ENCODE data around the gene RNF44. TPM values are rescaled to one million over a fixed set of nuclear protein-coding genes. Genes with fewer than 3 reads are reported as not detected.
"Not testable (repeated sequence)": the region's sequence is repeated elsewhere in the genome, so short reads cannot be mapped to it uniquely, and the experiment has no call there.

RNF44 gene
- total RNA-seq, 1 experiment from 2014 or later: 113 TPM

DNA sequence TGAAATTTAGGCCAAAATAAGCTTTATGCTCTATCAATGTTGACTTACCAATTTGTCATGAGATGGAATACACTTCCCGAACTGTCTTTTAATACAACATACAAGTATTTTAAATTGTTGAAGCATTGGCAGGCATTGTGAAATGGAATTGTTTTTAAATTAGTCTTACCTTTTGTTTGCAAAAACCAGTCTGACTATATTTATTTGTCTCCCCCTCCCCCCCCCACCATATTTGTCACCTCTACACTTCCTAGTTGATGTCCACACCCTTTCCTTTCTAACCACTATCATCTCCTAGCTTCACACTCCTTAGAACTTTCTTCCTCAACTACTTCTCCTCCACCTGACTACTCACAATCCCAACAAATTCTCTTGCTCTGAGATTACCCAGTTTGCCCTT is 48.1 kb downstream of the RNF44 start:
- BruUV-seq (replicated peaks): no TSS peak
- no peaks in the 10 kb centered on the region for H3K27me3 ChIP-seq (ENCODE audit: control insufficient read depth, insufficient read depth, low read length)
- intact Hi-C loops (cut with micrococcal nuclease; ENCODE audit: unreplicated experiment) (no loop called here), in situ Hi-C loops (cut with HindIII; ENCODE audit: low pct_unique_long_range_greater_than_20kb, low sequenced_read_pairs) (no loop called here)
- H3K9me3 ChIP-seq (ENCODE audit: control insufficient read depth, insufficient read depth, low read depth, low read length): no peaks in the 10 kb centered on the region
- no peak for DNase-seq (ENCODE audit: low read depth, low spot score)
- ChIA-PET POLR2A (interaction anchor here (0.7 kb wide), 1 partner anchor 24 kb away, joined by 6 read pairs; no protein-coding TSS in a partner anchor), CTCF (no interaction called here)
- ATAC-seq: no peak
- H3K27ac ChIP-seq (ENCODE audit: low read length): peak overlapping the region; percentile 30; the same call in 1 of the 2 replicates
- H3K4me3 ChIP-seq (ENCODE audit: low read depth in 2 of 2, low read length in 2 of 2): no peak overlapping the region
- H3K36me3 ChIP-seq (ENCODE audit: control insufficient read depth, insufficient read depth, low read length): peaks cover 50% of the 10 kb centered on the region
- peaks cover 14% of the 10 kb centered on the region for H3K4me1 ChIP-seq (ENCODE audit: control insufficient read depth, insufficient read depth, low read length)
- no peak for TF ChIP-seq TCF7L2 (IDR thresholded peaks at IDR 0.05; ENCODE audit: low read depth, low read length)
- TF ChIP-seq, protein P1, sequence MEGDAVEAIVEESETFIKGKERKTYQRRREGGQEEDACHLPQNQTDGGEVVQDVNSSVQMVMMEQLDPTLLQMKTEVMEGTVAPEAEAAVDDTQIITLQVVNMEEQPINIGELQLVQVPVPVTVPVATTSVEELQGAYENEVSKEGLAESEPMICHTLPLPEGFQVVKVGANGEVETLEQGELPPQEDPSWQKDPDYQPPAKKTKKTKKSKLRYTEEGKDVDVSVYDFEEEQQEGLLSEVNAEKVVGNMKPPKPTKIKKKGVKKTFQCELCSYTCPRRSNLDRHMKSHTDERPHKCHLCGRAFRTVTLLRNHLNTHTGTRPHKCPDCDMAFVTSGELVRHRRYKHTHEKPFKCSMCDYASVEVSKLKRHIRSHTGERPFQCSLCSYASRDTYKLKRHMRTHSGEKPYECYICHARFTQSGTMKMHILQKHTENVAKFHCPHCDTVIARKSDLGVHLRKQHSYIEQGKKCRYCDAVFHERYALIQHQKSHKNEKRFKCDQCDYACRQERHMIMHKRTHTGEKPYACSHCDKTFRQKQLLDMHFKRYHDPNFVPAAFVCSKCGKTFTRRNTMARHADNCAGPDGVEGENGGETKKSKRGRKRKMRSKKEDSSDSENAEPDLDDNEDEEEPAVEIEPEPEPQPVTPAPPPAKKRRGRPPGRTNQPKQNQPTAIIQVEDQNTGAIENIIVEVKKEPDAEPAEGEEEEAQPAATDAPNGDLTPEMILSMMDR (IDR thresholded peaks at IDR 0.05): no peak
- TF ChIP-seq, protein P2, sequence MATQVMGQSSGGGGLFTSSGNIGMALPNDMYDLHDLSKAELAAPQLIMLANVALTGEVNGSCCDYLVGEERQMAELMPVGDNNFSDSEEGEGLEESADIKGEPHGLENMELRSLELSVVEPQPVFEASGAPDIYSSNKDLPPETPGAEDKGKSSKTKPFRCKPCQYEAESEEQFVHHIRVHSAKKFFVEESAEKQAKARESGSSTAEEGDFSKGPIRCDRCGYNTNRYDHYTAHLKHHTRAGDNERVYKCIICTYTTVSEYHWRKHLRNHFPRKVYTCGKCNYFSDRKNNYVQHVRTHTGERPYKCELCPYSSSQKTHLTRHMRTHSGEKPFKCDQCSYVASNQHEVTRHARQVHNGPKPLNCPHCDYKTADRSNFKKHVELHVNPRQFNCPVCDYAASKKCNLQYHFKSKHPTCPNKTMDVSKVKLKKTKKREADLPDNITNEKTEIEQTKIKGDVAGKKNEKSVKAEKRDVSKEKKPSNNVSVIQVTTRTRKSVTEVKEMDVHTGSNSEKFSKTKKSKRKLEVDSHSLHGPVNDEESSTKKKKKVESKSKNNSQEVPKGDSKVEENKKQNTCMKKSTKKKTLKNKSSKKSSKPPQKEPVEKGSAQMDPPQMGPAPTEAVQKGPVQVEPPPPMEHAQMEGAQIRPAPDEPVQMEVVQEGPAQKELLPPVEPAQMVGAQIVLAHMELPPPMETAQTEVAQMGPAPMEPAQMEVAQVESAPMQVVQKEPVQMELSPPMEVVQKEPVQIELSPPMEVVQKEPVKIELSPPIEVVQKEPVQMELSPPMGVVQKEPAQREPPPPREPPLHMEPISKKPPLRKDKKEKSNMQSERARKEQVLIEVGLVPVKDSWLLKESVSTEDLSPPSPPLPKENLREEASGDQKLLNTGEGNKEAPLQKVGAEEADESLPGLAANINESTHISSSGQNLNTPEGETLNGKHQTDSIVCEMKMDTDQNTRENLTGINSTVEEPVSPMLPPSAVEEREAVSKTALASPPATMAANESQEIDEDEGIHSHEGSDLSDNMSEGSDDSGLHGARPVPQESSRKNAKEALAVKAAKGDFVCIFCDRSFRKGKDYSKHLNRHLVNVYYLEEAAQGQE (IDR thresholded peaks at IDR 0.05; ENCODE audit: insufficient read depth in 1 of 2, low read depth in 2 of 2, low read length in 1 of 2): no peak
- TF ChIP-seq POLR2AphosphoS5 (IDR thresholded peaks at IDR 0.05; ENCODE audit: low read depth, low read length): no peak
- no peak for TF ChIP-seq SIN3A (IDR thresholded peaks at IDR 0.05; ENCODE audit: borderline replicate concordance, insufficient read depth, low read depth, low read length)

DNA sequence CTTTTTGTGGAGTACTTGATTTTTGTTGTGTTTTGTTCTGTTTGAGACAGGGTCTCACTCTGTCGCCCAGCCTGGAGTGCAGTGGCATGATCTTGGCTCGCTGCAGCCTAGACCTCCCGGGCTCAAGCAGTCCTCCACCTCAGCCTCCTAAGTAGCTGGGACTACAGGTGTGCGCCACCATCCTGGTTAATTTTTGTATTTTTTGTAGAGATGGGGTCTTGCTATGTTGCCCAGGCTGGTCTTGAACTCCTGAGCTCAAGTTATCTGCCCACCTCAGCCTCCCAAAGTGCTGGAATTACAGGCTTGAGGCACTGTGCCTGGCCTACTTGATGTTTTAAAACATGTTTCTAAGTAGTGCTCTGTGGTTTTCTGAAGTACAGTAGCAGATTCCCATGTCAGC is 50.0 kb downstream of the RNF44 start:
- H3K27ac ChIP-seq (ENCODE audit: low read length); H3K9me3 ChIP-seq (ENCODE audit: control insufficient read depth, insufficient read depth, low read depth, low read length); DNase-seq (ENCODE audit: low read depth, low spot score); H3K27me3 ChIP-seq (ENCODE audit: control insufficient read depth, insufficient read depth, low read length); BruUV-seq (replicated peaks); ATAC-seq; in situ Hi-C loops (cut with HindIII; ENCODE audit: low pct_unique_long_range_greater_than_20kb, low sequenced_read_pairs); CTCF ChIA-PET; intact Hi-C loops (cut with micrococcal nuclease; ENCODE audit: unreplicated experiment); H3K4me3 ChIP-seq (ENCODE audit: low read depth in 2 of 2, low read length in 2 of 2); POLR2A ChIA-PET: not testable (repeated sequence)
- Histone ChIP-seq H3K4me1 (ENCODE audit: control insufficient read depth, insufficient read depth, low read length) (peaks cover 14% of the 10 kb centered on the region), H3K36me3 (ENCODE audit: control insufficient read depth, insufficient read depth, low read length) (peaks cover 32% of the 10 kb centered on the region)

DNA sequence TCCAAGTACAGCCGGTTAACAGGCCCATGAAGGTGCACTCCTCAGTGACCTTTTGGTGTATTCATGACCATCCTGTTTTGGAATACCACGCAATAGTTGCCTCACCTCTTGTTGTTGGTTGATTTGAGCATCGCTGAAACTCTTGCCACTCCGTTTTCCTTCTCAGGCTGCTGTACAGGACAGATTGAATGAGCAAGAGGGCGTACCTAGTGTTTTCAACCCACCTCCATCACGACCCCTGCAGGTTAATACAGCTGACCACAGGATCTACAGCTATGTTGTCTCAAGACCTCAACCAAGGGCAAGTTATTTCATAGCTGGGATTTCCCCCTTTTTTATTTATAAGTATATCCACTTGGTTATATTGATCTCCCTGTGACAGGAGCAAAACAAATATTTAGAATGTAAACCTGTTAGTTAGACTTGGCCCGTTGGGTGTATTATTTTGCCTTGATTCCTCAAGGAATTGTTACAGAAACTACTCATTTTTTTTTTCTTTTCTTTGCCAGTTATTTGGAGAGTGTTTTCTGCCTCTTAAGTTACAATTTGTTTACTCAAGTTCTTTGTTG is 50.9 kb downstream of the RNF44 start:
- in situ Hi-C loops (cut with HindIII; ENCODE audit: low pct_unique_long_range_greater_than_20kb, low sequenced_read_pairs): no loop called here

More for the DNA sequence above, 50.9 kb downstream of the RNF44 start:
- H3K4me3 ChIP-seq (ENCODE audit: low read depth in 2 of 2, low read length in 2 of 2): no peak overlapping the region
- no TSS peak for BruUV-seq (replicated peaks)
- H3K27ac ChIP-seq (ENCODE audit: low read length): no peak overlapping the region
- H3K9me3 ChIP-seq (ENCODE audit: control insufficient read depth, insufficient read depth, low read depth, low read length): no peaks in the 10 kb centered on the region
- intact Hi-C loops (cut with micrococcal nuclease; ENCODE audit: unreplicated experiment): no loop called here
- ChIA-PET CTCF (no interaction called here), POLR2A (interaction anchor here (0.6 kb wide), 1 partner anchor 21 kb away, joined by 3 read pairs; no protein-coding TSS in a partner anchor)
- DNase-seq (ENCODE audit: low read depth, low spot score) (no peak), ATAC-seq (no peak)
- peaks cover 28% of the 10 kb centered on the region for H3K36me3 ChIP-seq (ENCODE audit: control insufficient read depth, insufficient read depth, low read length)
- no peaks in the 10 kb centered on the region for H3K27me3 ChIP-seq (ENCODE audit: control insufficient read depth, insufficient read depth, low read length)
- TF ChIP-seq, protein P2 (IDR thresholded peaks at IDR 0.05; ENCODE audit: insufficient read depth in 1 of 2, low read depth in 2 of 2, low read length in 1 of 2): no peak
- TF ChIP-seq POLR2AphosphoS5 (IDR thresholded peaks at IDR 0.05; ENCODE audit: low read depth, low read length): 0 out of 2 replicates have a peak, but pooled peaks have one; percentile 19
- peaks cover 11% of the 10 kb centered on the region for H3K4me1 ChIP-seq (ENCODE audit: control insufficient read depth, insufficient read depth, low read length)
